ENCODE results near the gene ADNP2.
"Not testable (repeated sequence)": the region's sequence is repeated elsewhere in the genome, so short reads cannot be mapped to it uniquely, and the experiment has no call there.

ADNP2 gene

DNA sequence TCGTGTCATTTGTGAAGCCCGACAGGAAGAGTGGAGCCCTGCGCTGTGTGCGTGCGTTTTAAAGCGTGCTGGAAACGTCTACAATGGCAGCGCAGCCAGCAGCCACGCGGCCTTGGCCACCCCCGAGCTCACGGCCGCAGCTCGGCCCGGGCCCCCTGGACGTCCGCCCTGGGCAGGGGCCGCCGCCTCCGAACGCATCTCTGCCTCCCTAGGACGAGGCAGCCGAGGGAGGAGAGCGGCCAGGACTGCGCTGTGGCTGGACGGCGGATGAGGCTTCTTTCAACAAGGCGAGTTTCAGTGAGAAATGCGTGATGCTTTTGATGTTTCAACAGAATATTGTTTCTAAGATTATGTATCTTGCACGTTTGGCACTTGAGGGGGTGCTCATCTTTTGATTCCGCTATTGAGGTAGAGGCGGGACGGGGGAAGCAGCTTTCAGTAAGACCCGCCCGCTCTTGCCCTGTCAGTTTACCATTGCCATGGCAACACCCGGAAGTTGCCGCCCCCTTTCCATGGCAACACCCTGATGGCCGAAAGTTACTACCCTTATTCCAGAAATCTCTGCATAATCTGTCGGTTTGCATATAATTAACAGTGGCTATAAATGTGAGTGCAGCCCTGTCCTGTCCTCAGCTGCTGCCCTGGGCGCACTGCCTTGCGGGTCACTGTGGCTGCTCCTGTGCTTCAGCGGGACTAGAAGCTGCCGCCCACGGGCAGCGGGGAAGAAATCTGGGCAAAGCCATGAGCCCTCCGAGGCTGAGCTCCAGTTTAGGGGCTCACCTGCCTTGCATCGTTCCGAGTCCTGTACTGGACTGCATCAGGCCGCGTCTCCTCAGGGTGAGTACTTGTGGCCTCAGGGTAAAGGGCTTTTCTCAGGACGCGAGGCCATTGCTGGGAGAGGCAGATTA, 38.6 kb downstream of the ADNP2 start:
- DNase-seq: peak; percentile 54

DNA sequence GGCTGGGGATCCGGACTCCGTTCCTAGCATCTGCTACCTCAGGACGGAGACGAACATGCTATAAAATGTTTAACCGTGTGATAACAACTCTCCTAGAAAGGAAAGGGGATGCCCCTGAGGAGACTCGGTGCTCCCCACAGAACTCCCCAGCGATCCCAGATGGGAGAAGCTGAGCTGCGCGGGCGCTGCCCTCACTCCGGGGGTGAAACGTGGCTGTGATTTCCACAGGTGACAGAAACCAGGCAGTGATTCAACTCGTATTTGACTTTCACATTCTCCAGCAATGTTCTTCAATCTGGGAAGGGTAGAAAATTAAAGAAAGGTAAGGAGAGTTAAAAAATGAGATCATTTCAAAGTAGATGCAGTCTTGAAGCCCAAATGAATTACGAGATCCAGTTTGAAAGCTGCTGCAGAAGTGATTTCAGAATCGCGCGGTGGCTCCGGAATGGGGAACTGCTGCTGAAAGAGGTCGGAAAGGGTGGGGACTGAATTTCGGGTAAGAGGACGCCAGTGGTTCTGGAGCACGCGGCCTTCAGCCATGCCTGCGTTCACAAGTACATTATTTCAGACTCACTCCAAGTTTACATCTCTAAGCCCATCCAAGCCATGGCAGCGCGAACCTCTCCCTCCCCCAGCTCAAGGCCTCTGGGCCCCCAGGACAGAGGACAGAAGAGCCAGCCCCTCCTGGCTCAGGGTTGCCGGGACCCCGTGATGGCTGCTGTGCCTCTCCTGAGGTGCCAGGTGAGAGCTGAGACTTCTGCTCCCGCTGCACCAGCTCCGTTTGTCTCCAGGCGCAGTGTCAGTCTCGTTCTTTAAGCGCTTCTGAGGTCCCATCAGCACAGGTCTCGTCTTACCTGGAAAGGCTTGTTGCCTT, 39.5 kb downstream of the ADNP2 start:
- DNase-seq: no peak

DNA sequence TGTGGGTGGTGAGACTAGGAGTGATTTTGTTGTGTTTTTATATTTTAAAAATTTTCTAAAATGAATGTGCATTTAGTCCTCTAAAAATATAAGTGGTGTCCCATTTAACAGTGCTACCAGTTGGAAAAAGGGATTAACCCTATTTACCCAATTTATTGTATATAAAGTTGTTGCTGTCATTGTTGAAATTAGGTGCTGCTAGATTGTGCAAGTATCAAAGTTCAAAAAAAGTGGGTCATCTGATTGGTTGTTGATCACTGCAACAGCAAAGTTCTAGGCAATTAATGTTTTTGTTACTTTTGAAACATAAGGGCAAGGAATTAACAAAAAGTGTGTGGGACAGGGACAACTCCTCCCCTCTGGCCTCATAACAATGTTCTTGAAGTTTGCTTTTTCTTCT, 40.6 kb downstream of the ADNP2 start:
- no peak for DNase-seq

GRCh38 chr18:80154293-80154692, 45.2 kb downstream of the ADNP2 start:
- DNase-seq: no peak

- DNase-seq: peak; percentile 28
Measured at GRCh38 chr18:80157708-80158343, 48.8 kb downstream of the ADNP2 start.

DNA sequence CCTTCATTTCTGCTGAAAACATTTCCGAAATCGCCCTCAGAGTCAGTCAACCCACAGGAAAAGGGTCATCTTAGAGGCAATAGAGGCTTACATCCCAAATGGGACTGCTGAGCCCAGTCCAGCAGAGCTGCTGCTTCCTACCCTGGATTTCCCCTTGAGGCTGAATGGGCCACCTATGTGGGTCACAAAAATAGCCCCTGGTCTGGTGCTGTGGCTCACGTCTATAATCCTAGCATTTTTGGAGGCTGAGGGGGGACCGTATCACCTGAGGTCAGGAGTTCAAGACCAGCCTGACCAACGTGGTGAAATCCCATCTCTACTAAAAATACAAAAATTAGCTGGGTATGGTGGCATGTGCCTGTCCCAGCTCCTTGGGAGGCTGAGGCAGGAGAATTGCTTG, 49.3 kb downstream of the ADNP2 start:
- no peak for DNase-seq

DNA sequence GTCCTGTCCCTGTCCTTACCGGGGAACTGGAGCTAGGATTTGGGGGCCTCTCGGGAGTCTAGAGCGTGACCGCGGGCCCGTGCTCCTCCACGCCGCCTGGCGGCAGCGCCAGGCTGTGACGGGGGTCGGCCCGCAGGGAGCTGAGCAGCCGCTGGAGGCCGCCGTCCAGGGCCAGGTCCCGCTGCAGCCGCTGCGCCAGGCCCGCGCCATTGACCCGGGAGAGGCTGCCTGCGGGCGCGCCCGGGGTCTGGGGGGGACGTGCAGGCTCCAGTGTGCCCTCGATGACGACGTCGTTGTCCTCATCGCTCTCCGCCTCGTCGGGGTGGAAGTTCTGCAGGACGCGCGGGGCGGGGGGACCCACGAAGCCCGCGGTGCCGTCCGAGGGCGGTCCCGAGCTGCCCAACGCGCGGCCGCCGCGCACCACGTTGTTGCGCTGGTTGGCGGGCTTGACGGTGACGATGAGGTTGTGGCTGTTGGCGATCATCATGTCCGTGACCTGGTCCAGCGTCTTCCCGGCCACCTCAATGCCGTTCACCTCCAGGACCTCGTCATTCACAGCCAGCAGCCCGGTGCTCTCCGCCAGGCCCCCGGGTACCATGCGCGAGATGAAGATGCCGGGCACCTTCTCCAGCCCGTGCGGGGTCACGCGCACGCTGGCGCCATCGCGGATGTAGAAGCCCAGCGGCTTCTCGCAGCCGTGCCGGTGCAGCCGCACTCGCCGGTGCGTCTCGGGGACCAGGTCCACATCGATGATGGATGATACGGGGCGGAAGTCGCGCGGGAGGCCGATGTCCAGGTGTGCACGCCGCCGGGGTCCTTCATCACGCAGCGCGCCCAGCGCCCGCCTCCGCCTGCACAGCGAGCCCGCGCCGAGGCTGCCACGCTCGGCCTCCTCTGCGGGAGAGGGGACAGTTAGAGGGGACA, 50.9 kb downstream of the ADNP2 start:
- DNase-seq: no peak

- DNase-seq: no peak
Measured at GRCh38 chr18:80161781-80162417, 52.8 kb downstream of the ADNP2 start.

DNA sequence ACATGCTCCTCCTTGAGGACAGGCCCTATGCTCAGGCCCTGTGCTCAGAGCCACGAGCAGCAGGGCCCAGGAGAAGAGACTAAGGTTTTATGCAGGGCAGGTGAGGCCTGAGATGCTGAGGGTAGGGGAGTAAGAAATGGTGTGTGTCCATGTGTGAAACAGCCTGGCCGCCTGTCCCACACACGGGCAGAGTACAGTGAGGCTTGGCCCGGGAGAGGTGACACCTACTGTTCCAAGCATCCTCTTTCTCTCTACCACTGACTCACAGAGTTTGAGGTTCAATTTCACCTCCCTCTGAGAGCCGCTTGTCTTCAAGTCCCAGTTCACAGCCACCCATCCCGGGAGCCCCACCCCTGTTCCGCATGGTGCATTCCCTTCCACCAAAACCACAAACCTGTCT, 54.1 kb downstream of the ADNP2 start:
- DNase-seq: no peak

DNA sequence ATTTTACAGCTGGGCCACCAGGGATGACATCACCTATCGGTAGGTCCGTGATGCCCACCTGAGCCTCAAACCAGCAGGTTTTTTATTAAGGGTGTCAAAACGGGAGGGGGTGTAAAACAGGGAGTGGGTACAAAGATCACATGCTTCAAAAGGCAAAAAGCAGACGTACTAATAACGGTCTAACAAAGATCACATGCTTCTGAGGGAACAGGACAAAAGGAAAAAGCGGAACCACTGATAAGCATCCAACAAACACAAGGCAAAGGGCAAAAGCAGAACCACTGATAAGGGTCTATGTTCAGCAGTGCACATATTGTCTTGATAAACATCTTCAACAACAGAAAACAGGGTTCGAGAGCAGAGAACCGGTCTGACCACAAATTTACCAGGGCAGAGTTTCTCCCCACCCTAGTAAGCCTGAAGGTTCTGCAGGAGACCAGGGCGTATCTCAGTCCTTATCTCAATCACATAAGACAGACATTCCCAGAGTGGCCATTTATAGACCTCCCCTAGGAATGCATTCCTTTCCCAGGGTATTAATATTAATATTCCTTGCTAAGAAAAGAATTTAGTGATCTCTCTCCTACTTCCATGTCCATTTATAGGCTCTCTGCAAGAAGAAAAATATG, 55.8 kb downstream of the ADNP2 start:
- not testable (repeated sequence) for DNase-seq

DNA sequence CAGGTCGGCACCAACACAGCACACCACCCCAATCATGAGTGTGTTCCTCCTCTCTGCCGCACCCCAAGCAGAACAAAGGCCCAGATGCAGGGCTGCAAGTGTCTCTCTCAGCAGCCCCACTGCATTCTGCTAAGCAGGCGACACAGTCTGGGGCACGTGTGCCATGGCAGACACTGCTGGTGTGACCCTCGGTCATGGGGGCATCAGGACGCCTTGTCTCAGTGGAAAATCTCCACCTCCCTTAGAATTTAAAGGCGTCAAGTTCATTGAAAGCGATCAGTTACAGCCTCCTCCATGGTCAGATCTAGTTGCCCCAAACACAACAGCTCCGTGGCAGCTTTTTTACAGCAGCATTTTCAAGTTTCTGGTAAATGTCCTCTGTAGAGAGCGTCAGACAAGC, 57.2 kb downstream of the ADNP2 start:
- no peak for DNase-seq

DNA sequence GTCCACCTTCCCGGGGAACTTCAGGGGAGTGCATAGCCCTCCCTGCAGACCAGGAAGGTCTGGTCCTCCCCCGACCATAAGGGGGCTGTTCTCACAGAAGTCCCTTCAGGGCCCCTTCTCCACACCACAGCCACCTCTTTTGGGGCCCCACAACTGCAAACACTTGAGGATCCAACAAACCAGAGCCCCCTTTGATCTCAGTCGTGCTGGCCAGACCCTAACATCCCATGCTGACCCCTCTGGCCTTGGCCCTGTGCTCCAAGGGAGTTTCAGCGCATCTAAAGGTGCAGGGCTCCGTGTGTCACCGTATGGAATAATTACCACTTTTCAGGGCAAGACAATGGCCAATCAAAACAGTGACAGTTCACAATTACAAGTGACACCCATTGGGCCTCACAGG, 57.7 kb downstream of the ADNP2 start:
- no peak for DNase-seq

DNA sequence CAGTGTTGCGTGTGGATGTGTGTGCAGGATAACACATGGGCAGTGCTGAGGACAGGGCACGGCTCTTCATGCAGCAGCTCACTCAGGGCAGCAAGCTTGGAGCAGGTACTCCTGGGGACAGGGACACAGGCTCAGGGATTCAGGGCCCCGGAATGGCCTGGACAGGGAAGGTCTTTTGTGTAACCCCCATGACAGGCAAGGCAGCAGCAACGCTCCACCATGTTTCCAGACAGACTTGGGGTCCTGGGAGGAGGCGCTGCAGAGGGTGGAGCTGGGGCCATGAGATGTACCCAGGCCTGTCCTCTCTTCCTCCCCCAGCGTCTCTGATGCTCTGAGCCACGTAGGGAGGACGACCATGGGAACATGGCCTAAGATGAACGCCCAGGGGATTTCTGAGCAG, 58.3 kb downstream of the ADNP2 start:
- no peak for DNase-seq

- DNase-seq: no peak
Measured at GRCh38 chr18:80167931-80168330, 58.9 kb downstream of the ADNP2 start.

DNA sequence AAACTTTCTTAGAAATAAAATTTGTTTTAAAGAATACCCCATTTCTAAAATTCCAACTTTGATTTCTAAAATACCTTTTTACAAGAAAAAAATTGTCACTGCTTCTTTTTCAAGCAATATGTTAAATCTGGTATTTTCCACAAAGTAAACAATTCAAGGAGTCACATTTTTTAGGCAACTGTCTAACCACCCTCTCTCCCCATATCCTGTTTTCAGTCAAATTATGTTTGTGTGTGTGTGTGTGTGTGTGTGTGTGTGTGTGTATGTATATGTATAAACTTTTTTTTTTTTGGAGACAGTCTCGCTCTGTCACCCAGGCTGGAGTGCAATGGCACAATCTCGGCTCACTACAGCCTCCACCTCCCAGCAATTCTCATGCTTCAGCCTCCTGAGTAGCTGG, 59.3 kb downstream of the ADNP2 start:
- DNase-seq: no peak

DNA sequence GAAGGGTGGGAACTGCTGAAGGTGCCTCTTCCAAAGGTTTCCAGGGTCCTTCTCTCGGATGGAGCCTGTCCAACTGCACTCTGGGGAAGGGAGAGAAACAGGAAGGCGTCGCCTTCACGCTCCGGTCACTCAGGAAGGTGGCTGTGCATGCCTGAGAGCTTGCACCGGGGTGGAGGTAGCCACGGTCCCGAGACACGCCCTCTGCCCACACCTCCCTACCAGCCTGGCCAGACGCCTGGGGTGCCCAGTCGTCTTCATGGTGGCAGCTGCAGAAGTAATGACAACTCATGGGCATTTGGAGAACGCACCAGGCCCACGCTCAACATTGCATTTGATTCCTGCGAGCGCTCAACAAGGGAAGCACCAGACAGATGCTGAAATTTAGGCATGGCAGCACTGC, 59.9 kb downstream of the ADNP2 start:
- DNase-seq: no peak

DNA sequence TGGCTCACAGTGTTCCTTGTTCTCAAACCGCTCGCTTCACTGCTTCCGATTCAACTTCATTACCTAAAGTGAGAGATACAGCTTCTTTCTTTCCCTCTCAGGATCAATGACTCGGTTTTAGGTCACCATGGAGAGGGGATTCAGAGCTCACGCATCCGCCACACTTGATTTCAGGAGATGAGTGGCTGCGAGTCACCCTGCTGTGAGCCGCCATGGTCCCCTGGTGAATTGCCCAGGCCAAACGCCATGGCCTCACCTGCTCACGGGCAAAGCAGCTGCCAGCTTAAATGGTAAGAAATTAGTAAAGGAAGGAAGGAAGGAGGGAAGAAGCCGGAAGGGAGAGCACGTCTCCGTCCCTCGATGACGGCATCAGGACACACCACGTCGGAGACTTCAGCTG, 60.5 kb downstream of the ADNP2 start:
- no peak for DNase-seq

GRCh38 chr18:80170395-80171053, 61.5 kb downstream of the ADNP2 start:
- no peak for DNase-seq

DNA sequence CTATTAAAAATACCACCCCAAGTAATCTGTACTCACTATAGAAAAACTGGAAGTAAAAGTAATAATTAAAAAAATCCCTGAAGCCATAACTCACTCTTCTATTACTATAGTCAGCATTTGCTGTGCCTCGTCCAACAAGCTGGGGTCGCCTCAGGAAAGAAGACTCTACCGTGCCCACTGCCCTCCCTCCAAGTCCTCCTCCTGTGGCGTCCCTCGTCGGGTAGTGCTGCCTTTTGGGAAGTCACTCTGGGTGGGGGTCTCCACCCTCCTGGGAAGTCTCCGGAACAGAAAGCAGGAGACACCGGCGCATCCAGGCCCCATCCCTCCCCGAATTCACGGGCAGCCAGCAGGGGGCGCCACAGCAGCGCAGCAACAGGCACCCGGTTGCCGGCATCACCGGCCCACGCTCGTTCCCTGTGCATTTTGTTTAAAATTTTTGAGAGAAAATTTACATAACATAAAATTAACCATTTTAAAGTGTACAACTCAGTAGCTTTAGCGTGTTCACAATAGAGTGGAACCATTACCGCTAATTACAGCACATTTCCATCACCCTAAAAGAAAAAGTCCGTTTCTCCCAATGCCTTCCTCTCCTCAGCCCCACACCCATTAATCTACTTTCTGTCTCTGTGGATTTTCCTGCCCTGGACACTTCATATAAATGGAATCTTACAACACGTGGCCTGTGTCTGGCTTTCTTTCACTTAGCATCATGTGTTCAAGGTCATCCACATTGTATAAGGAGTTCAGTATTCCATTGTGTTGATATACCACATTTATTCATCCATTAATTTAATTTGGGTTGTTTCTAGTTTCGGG, 62.2 kb downstream of the ADNP2 start:
- DNase-seq: peak; percentile 54

- DNase-seq: no peak
Measured at GRCh38 chr18:80172056-80172455, 63.0 kb downstream of the ADNP2 start.

Measured in HCEC 1CT (cell line).